Stomach (tissue), 9 donors: ENCODE results near the gene CLEC1A. TPM values are rescaled to one million over a fixed set of nuclear protein-coding genes. Genes with fewer than 3 reads are reported as not detected.
A peak's percentile ranks its signal among the peaks of the same experiment; 100 is the strongest.

Source experiments
- DNase-seq, 2 donors: peaks; one replicate each; pipeline versions ENCODE4 v3.0.0 to v3.0.0-alpha.2; 2013 to 2019
- H3K27ac ChIP-seq, 5 donors: fragments of 200-600 bp in 4 of 5; sonication (generic) in 4 of 5; one replicate each; pipeline ENCODE4 v1.5.1; 2013 to 2019; ENCODE audit warnings: mild to moderate bottlenecking in 1 of 5, moderate library complexity in 1 of 5
- H3K27me3 ChIP-seq, 3 donors: fragments of 200-600 bp; sonication (generic); one replicate each; pipeline ENCODE4 v1.5.1; 2017 to 2019; ENCODE audit warnings: mixed run types in 1 of 3
- H3K36me3 ChIP-seq, 4 donors: fragments of 200-600 bp; sonication (generic); 1 replicate in 3 of 4; 2 replicates in 1 of 4; pipeline ENCODE4 v1.5.1; 2016 to 2019
- H3K4me1 ChIP-seq, 4 donors: fragments of 200-600 bp; sonication (generic); one replicate each; pipeline ENCODE4 v1.5.1; 2016 to 2019
- H3K4me3 ChIP-seq, 4 donors: fragments of 200-600 bp; sonication (generic) in 3 of 4; one replicate each; pipeline ENCODE4 v1.5.1; 2016 to 2019; ENCODE audit warnings: mild to moderate bottlenecking in 1 of 4
- H3K9me3 ChIP-seq, 4 donors: fragments of 200-600 bp; sonication (generic); one replicate each; pipeline ENCODE4 v1.5.1; 2016 to 2019
- CTCF ChIP-seq, 7 experiments: fragments of 450-650 bp in 4 of 7; fragments of 200-600 bp in 3 of 7; sonication (generic) in 3 of 7; IDR thresholded peaks; one replicate each; pipeline ENCODE4 v1.5.1; 2016 to 2019; ENCODE audit warnings: antibody characterized with exemption in 7 of 7, control low read depth in 2 of 7, mild to moderate bottlenecking in 1 of 7
- EP300 ChIP-seq: sonication (generic); formaldehyde crosslinking; IDR thresholded peaks from one replicate; pipeline ENCODE4 v1.6.1; 2017; ENCODE audit warnings: antibody characterized with exemption
- POLR2A ChIP-seq, 4 donors: fragments of 450-650 bp; IDR thresholded peaks; one replicate each; pipeline ENCODE4 v1.6.1; 2016; ENCODE audit warnings: antibody characterized with exemption in 4 of 4, control low read depth in 2 of 4, mild to moderate bottlenecking in 1 of 4, moderate library complexity in 1 of 4
- POLR2AphosphoS5 ChIP-seq, 3 donors: sonication (generic); formaldehyde crosslinking; IDR thresholded peaks; one replicate each; pipeline ENCODE4 v1.6.1; 2016; ENCODE audit warnings: antibody characterized with exemption in 3 of 3
- WGBS, 5 donors: extraction: QIAGEN DNeasy Blood & Tissue Kit in 3 of 5; methylation state at CpG; one replicate each; pipeline versions ENCODE4 v1.1.5 to v1.1.7; 2013 to 2018; 5-methylcytosine and 5-hydroxymethylcytosine counted together
- intact Hi-C: fragments of 100-400 bp; cut with DNase I; formaldehyde crosslinking; loops from one replicate; pipeline ENCODE4 v1.15.1; 2023; ENCODE audit warnings: low total_unique reads
- polyA plus RNA-seq, 3 donors: library from polyadenylated mRNA; stranded (reverse); fragments of 200-250 nt; gene quantifications; one replicate each; pipeline ENCODE4 v1.2.3, GENCODE V29; 2013
- total RNA-seq, 5 donors: library from RNA; depleted of rRNA; stranded (reverse); fragments of >200 nt; gene quantifications; one replicate each; pipeline versions ENCODE4 v1.1.0 to v1.2.3, GENCODE V29; 2014 to 2016
- donor health status: healthy with polysubstance abuse.
- donor health status: Bipolar disorder and iron deficiency.
- donor health status: healthy.

Gene CLEC1A
- total and polyA plus RNA-seq, 8 donors: 0.46 to 4.6 (median 0.96) TPM; not detected in 2

- WGBS, 5 donors: 56 to 85% (median 81%) methylated on average over 1 of the region's 1 CpG
- H3K27me3 ChIP-seq: no peaks in the 10 kb centered on the region
- H3K27ac ChIP-seq: no peak overlapping the region
- no peaks in the 10 kb centered on the region for H3K4me1 ChIP-seq
- H3K4me3 ChIP-seq: no peak overlapping the region
- H3K36me3 ChIP-seq: no peaks in the 10 kb centered on the region
- TF ChIP-seq CTCF (IDR thresholded peaks at IDR 0.05) (peak in 3 of 7 experiments; percentile 24 to 25 (median 24)), POLR2A (IDR thresholded peaks at IDR 0.05) (no peak), POLR2AphosphoS5 (IDR thresholded peaks at IDR 0.05) (no peak)
- no peaks in the 10 kb centered on the region for H3K9me3 ChIP-seq
- DNase-seq: peak in 1 of 2 donors; percentile 20
- intact Hi-C loops: no loop called here
Measured at GRCh38 chr12:10033783-10034545, 64.8 kb downstream of the CLEC1A start.

GRCh38 chr12:10031771-10032175 lies 67.0 kb downstream of the CLEC1A start:
- no peaks in the 10 kb centered on the region for H3K36me3 ChIP-seq
- H3K27ac ChIP-seq: no peak overlapping the region
- no peak overlapping the region for H3K4me3 ChIP-seq
- TF ChIP-seq POLR2A (IDR thresholded peaks at IDR 0.05) (no peak), POLR2AphosphoS5 (IDR thresholded peaks at IDR 0.05) (peak in 1 of 3 donors; percentile 12), CTCF (IDR thresholded peaks at IDR 0.05) (no peak), EP300 (no peak)
- intact Hi-C loops: no loop called here
- H3K4me1 ChIP-seq: no peaks in the 10 kb centered on the region
- no peaks in the 10 kb centered on the region for H3K9me3 ChIP-seq
- 48 to 75% (median 71%) methylated on average over 5 of the region's 5 CpGs for WGBS, 5 donors
- no peaks in the 10 kb centered on the region for H3K27me3 ChIP-seq
- DNase-seq: no peak

GRCh38 chr12:10031321-10031720 lies 67.5 kb downstream of the CLEC1A start:
- peak overlapping the region in 1 of 5 donors; percentile 27 for H3K27ac ChIP-seq
- H3K4me3 ChIP-seq: no peak overlapping the region
- H3K9me3 ChIP-seq: no peaks in the 10 kb centered on the region
- TF ChIP-seq POLR2AphosphoS5 (IDR thresholded peaks at IDR 0.05) (no peak), POLR2A (IDR thresholded peaks at IDR 0.05) (no peak), EP300 (no peak), CTCF (IDR thresholded peaks at IDR 0.05) (no peak)
- intact Hi-C loops: no loop called here
- no peaks in the 10 kb centered on the region for H3K36me3 ChIP-seq
- H3K4me1 ChIP-seq: no peaks in the 10 kb centered on the region
- no peaks in the 10 kb centered on the region for H3K27me3 ChIP-seq
- no peak for DNase-seq
- WGBS, 5 donors: 49 to 67% (median 60%) methylated on average over 4 of the region's 4 CpGs

- no peaks in the 10 kb centered on the region for H3K9me3 ChIP-seq
- intact Hi-C loops: no loop called here
- no peaks in the 10 kb centered on the region for H3K4me1 ChIP-seq
- TF ChIP-seq CTCF (IDR thresholded peaks at IDR 0.05): no peak
- no peak for TF ChIP-seq POLR2AphosphoS5 (IDR thresholded peaks at IDR 0.05)
- TF ChIP-seq POLR2A (IDR thresholded peaks at IDR 0.05): no peak
- TF ChIP-seq EP300: no peak
- no peaks in the 10 kb centered on the region for H3K27me3 ChIP-seq
- peak within 1 kb of the TSS in 1 of 5 donors; percentile 27 for H3K27ac ChIP-seq
- DNase-seq: no peak
- no peaks in the 10 kb centered on the region for H3K36me3 ChIP-seq
- 92 to 96% (median 95%) methylated on average over 14 of the region's 14 CpGs for WGBS, 5 donors
- H3K4me3 ChIP-seq: no peak within 1 kb of the TSS
Measured at GRCh38 chr12:10030446-10030845, 68.3 kb downstream of the CLEC1A start, which contains the start of gene CLEC9A. Gene CLEC9A (plus strand): TSS chr12:10030682. CDS start chr12:10052688, 22,006 bp downstream.
